ENCODE data around the gene YPEL3.

DNA sequence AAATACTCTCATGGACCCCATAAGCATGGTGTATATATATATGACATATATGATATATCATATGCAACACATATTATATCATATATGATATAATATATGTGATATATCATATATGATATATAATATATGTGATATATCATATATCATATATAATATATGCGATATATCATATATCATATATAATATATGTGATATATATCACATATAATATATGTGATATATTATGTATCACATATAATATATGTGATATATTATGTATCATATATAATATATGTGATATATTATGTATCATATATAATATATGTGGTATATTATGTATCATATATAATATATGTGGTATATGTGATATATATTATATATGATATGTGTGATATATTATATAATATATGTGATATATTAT is 48.9 kb upstream of the YPEL3 start:
- TF ChIP-seq POLR2A (IDR thresholded peaks at IDR 0.05; ENCODE audit: low read depth, low read length) = no peak
- no peak for TF ChIP-seq SPI1 (IDR thresholded peaks at IDR 0.05; ENCODE audit: low read depth, low read length)
- no peak for TF ChIP-seq POLR2AphosphoS5 (IDR thresholded peaks at IDR 0.05; ENCODE audit: low read depth, low read length)
- no peak for TF ChIP-seq TAF1 (IDR thresholded peaks at IDR 0.05; ENCODE audit: low read depth, low read length)
- TF ChIP-seq PAX5 (IDR thresholded peaks at IDR 0.05; ENCODE audit: insufficient read depth, low read length, severe bottlenecking) = no peak
- no peak for TF ChIP-seq POU2F2 (IDR thresholded peaks at IDR 0.05; ENCODE audit: low read depth, low read length)

Data from GM12891 (cell line).